H1 (cell line): Measurements from ENCODE around the gene TSPEAR.

ENCODE experiments used
- BACH1 ChIP-seq: IDR thresholded peaks from 2 replicates; pipeline ENCODE4 v1.6.1; 2012; ENCODE audit warnings: low read length, improper control_type of control experiment
- CEBPB ChIP-seq: IDR thresholded peaks from 2 replicates; pipeline ENCODE4 v1.6.1; 2012; ENCODE audit warnings: low read depth, low read length
- CHD1 ChIP-seq: IDR thresholded peaks from 2 replicates; pipeline ENCODE4 v1.6.1; 2012; ENCODE audit warnings: low read depth, low read length, improper control_type of control experiment
- CTCF ChIP-seq, 3 experiments: IDR thresholded peaks; 1 replicate in 2 of 3; 2 replicates in 1 of 3; pipeline versions ENCODE4 v1.5.1 to v1.6.1; 2011; ENCODE audit warnings: low read length in 3 of 3, mild to moderate bottlenecking in 3 of 3, inconsistent platforms in 2 of 3, low read depth in 1 of 3, moderate library complexity in 1 of 3; ENCODE audit not compliant: insufficient read depth in 1 of 3; ENCODE audit errors: control extremely low read depth in 1 of 3
- E2F6 ChIP-seq: IDR thresholded peaks from 2 replicates; pipeline ENCODE4 v1.6.1; 2012; ENCODE audit warnings: inconsistent platforms
- GABPA ChIP-seq: IDR thresholded peaks from 2 replicates; pipeline ENCODE4 v1.6.1; 2011; ENCODE audit warnings: mild to moderate bottlenecking, low read length, moderate library complexity, borderline replicate concordance; ENCODE audit not compliant: insufficient read depth
- POLR2AphosphoS5 ChIP-seq: IDR thresholded peaks from 2 replicates; pipeline ENCODE4 v1.6.1; 2011; ENCODE audit warnings: low read depth, low read length
- SP1 ChIP-seq: IDR thresholded peaks from 2 replicates; pipeline ENCODE4 v1.6.1; 2011; ENCODE audit warnings: low read depth, low read length
- SP2 ChIP-seq: IDR thresholded peaks from 2 replicates; pipeline ENCODE4 v1.6.1; 2012; ENCODE audit warnings: mild to moderate bottlenecking, low read length, inconsistent platforms
- SRF ChIP-seq: IDR thresholded peaks from 2 replicates; pipeline ENCODE4 v1.6.1; 2011; ENCODE audit warnings: mild to moderate bottlenecking, low read depth, low read length, moderate library complexity
- TAF1 ChIP-seq: IDR thresholded peaks from 2 replicates; pipeline ENCODE4 v1.6.1; 2011; ENCODE audit warnings: mild to moderate bottlenecking, low read depth, low read length
- ZNF274 ChIP-seq: IDR thresholded peaks from 2 replicates; pipeline ENCODE4 v1.7.0; 2012; ENCODE audit warnings: low read length, borderline replicate concordance; ENCODE audit errors: extremely low read depth

- TF ChIP-seq CTCF (IDR thresholded peaks at IDR 0.05; ENCODE audit: control extremely low read depth in 1 of 3, insufficient read depth in 1 of 3, low read depth in 1 of 3, low read length in 3 of 3) (no peak), TAF1 (no peak), E2F6 (no peak), ZNF274 (no peak), GABPA (no peak), CHD1 (no peak), SRF (no peak), POLR2AphosphoS5 (no peak), SP1 (no peak), CEBPB (no peak), BACH1 (no peak), SP2 (no peak)
Observed at GRCh38 chr21:44507673-44508425, 203.5 kb downstream of the TSPEAR start.
